HepG2 (cell line): ENCODE measurements around the gene PXMP4. TPM values are rescaled to one million over a fixed set of nuclear protein-coding genes. Genes with fewer than 3 reads are reported as not detected.

Source experiments
- ATAC-seq: fragments of 200-7000 bp; cut with Tn5 transposase; 3 replicates; pipeline ENCODE4 v1.9.1; 2020; ENCODE audit warnings: mild to moderate bottlenecking, moderate library complexity
- BruUV-seq: library from RNA; stranded (reverse); fragments of 400-500 nt; replicated peaks from 2 replicates; lab custom pipeline; 2021; lab: Mats Ljungman, UMichigan
- CTCF ChIA-PET: fragments of 300-600 bp; formaldehyde crosslinking; extraction: SDS; loops from one replicate; lab custom pipeline; 2021; ENCODE audit warnings: low total read pairs, inconsistent platforms, low intra/inter-chr PET ratio; lab: Yijun Ruan, JAX
- POLR2A ChIA-PET: fragments of 350-600 bp; sonication (Branson Sonifier 250); formaldehyde crosslinking; loops from one replicate; lab custom pipeline; 2020; ENCODE audit warnings: antibody characterized with exemption, inconsistent platforms; lab: Yijun Ruan, JAX
- DNase-seq: peaks from one replicate; pipeline ENCODE4 v3.0.0-alpha.2; 2015; ENCODE audit warnings: low spot score
- FAIRE-seq: peaks from 3 replicates; lab custom pipeline; 2011; peaks lifted over from hg19 to GRCh38; lab: Jason Lieb, UNC
- H2AFZ ChIP-seq: one replicate; pipeline ENCODE4 v1.6.1; 2011; ENCODE audit warnings: low read length, inconsistent platforms
- H3K27ac ChIP-seq: fragments of 300-600 bp; 3 replicates; pipeline ENCODE4 v1.8.0; 2011; ENCODE audit warnings: mixed run types, mild to moderate bottlenecking, mixed read lengths, low read length, inconsistent platforms; ENCODE audit not compliant: insufficient read depth; ENCODE audit errors: extremely low read length
- H3K27me3 ChIP-seq, 2 experiments: fragments of 200-600 bp in 1 of 2; 2 replicates in 1 of 2; 3 replicates in 1 of 2; pipeline versions ENCODE4 v1.6.0 to v1.8.0; 2011; ENCODE audit warnings: low read length in 2 of 2, mild to moderate bottlenecking in 2 of 2, moderate library complexity in 2 of 2, inconsistent platforms in 1 of 2; ENCODE audit not compliant: insufficient read depth in 2 of 2, control insufficient read depth in 1 of 2
- H3K36me3 ChIP-seq, 2 experiments: fragments of 200-600 bp in 1 of 2; replicated peaks in 1 of 2; 2 replicates in 1 of 2; 3 replicates in 1 of 2; pipeline versions ENCODE4 v1.5.1 to v1.8.0; 2011; ENCODE audit warnings: low read length in 2 of 2, inconsistent platforms in 1 of 2; ENCODE audit not compliant: insufficient read depth in 2 of 2, control insufficient read depth in 1 of 2
- H3K4me1 ChIP-seq: 2 replicates; pipeline ENCODE4 v1.5.1; 2012; ENCODE audit warnings: low read length, inconsistent platforms; ENCODE audit not compliant: insufficient read depth
- H3K4me2 ChIP-seq: 2 replicates; pipeline ENCODE4 v1.6.0; 2011; ENCODE audit warnings: low read depth, low read length, inconsistent platforms
- H3K4me3 ChIP-seq, 3 experiments: fragments of 200-600 bp in 1 of 3; sonication (generic), shearing (Covaris generic) in 1 of 3; replicated peaks in 1 of 3; 2 replicates each; pipeline ENCODE4 v1.5.1; 2011 to 2016; ENCODE audit warnings: low read length in 3 of 3, inconsistent platforms in 2 of 3, low read depth in 2 of 3, mild to moderate bottlenecking in 2 of 3, control low read depth in 1 of 3, mixed read lengths in 1 of 3; ENCODE audit not compliant: insufficient read depth in 1 of 3
- H3K79me2 ChIP-seq: one replicate; pipeline ENCODE4 v1.6.1; 2011; ENCODE audit warnings: low read length, inconsistent platforms; ENCODE audit not compliant: insufficient read depth
- H3K9ac ChIP-seq: 2 replicates; pipeline ENCODE4 v1.6.0; 2011; ENCODE audit warnings: mild to moderate bottlenecking, low read depth, low read length, inconsistent platforms; ENCODE audit not compliant: insufficient read depth
- H3K9me3 ChIP-seq: 2 replicates; pipeline ENCODE4 v1.5.1; 2012; ENCODE audit warnings: mild to moderate bottlenecking, low read length
- H4K20me1 ChIP-seq: 2 replicates; pipeline ENCODE4 v1.6.0; 2011; ENCODE audit warnings: inconsistent platforms, mild to moderate bottlenecking, low read length, moderate library complexity; ENCODE audit not compliant: insufficient read depth
- CSRNP1 ChIP-seq: sonication (generic); formaldehyde crosslinking; IDR thresholded peaks from 2 replicates; pipeline ENCODE4 v1.8.1; 2023; ENCODE audit warnings: mild to moderate bottlenecking, missing genetic modification reagents
- EP300 ChIP-seq, 3 experiments: sonication (generic) in 1 of 3; formaldehyde crosslinking in 1 of 3; IDR thresholded peaks; 2 replicates each; pipeline versions ENCODE4 v1.5.1 to v1.6.1; 2011 to 2020; ENCODE audit warnings: low read depth in 2 of 3, low read length in 2 of 3, borderline replicate concordance in 1 of 3, improper control_type of control experiment in 1 of 3, mild to moderate bottlenecking in 1 of 3, missing genetic modification reagents in 1 of 3, moderate library complexity in 1 of 3
- HNF1B ChIP-seq: sonication (generic); formaldehyde crosslinking; IDR thresholded peaks from 2 replicates; pipeline ENCODE4 v1.5.1; 2020; ENCODE audit warnings: mild to moderate bottlenecking, moderate library complexity, missing genetic modification reagents
- NCOA5 ChIP-seq: sonication (generic); formaldehyde crosslinking; IDR thresholded peaks from 2 replicates; pipeline ENCODE4 v1.4.0; 2020; ENCODE audit warnings: missing genetic modification reagents
- SYNCRIP ChIP-seq: fragments of 200-400 bp; formaldehyde crosslinking; IDR thresholded peaks from 2 replicates; pipeline ENCODE4 v1.6.1; 2018; ENCODE audit warnings: mild to moderate bottlenecking, low read depth, low read length; ENCODE audit not compliant: insufficient read depth
- TARDBP ChIP-seq: sonication (generic); formaldehyde crosslinking; IDR thresholded peaks from 2 replicates; pipeline ENCODE4 v1.8.0; 2022; ENCODE audit warnings: mild to moderate bottlenecking, missing genetic modification reagents
- THAP7 ChIP-seq: sonication (generic); formaldehyde crosslinking; IDR thresholded peaks from 2 replicates; pipeline ENCODE4 v1.8.1; 2023; ENCODE audit warnings: mild to moderate bottlenecking, missing genetic modification reagents
- ZBTB2 ChIP-seq: sonication (generic); formaldehyde crosslinking; IDR thresholded peaks from 2 replicates; pipeline ENCODE4 v1.8.0; 2022; ENCODE audit warnings: low read depth, missing genetic modification reagents
- ZNF124 ChIP-seq: sonication (generic); formaldehyde crosslinking; IDR thresholded peaks from 2 replicates; pipeline ENCODE4 v1.4.0; 2020; ENCODE audit warnings: missing genetic modification reagents
- ZNF232 ChIP-seq: sonication (generic); formaldehyde crosslinking; IDR thresholded peaks from 2 replicates; pipeline ENCODE4 v1.4.0; 2020; ENCODE audit warnings: missing genetic modification reagents, borderline replicate concordance
- ZNF556 ChIP-seq: sonication (generic); formaldehyde crosslinking; IDR thresholded peaks from 2 replicates; pipeline ENCODE4 v1.4.0; 2020; ENCODE audit warnings: mild to moderate bottlenecking, missing genetic modification reagents, borderline replicate concordance
- ZNF766 ChIP-seq: sonication (generic); formaldehyde crosslinking; IDR thresholded peaks from 2 replicates; pipeline ENCODE4 v1.5.0; 2020; ENCODE audit warnings: missing genetic modification reagents, borderline replicate concordance
- ZSCAN5A ChIP-seq: sonication (generic); formaldehyde crosslinking; IDR thresholded peaks from 2 replicates; pipeline ENCODE4 v1.8.0; 2022; ENCODE audit warnings: mild to moderate bottlenecking, missing genetic modification reagents, borderline replicate concordance
- WGBS: methylation state at CpG from one replicate; pipeline ENCODE4 v1.1.6; 2017; ENCODE audit warnings: low lambda C conversion rate; 5-methylcytosine and 5-hydroxymethylcytosine counted together
- in situ Hi-C: cut with HindIII; loops from 2 replicates; pipeline ENCODE4 v1.10.0; 2017; ENCODE audit warnings: low pct_unique_long_range_greater_than_20kb; ENCODE audit not compliant: extremely low pct_ligation_motif_present
- intact Hi-C: fragments of 100-400 bp; cut with micrococcal nuclease; formaldehyde crosslinking; loops from one replicate; pipeline ENCODE4 v1.10.0; 2022; ENCODE audit not compliant: unreplicated experiment
- polyA plus RNA-seq, 8 experiments: library from polyadenylated mRNA; depleted of rRNA in 3 of 8; stranded (reverse) in 7 of 8; unstranded in 1 of 8; fragments of >200 nt; fragmentation: Illumina TruSeq in 4 of 8; extraction: Trizol in 4 of 8; gene quantifications; 2 replicates each; pipeline versions ENCODE4 v1.2.1 to v1.2.3, GENCODE V29; 2011 to 2016; ENCODE audit warnings: low read depth in 4 of 8, missing spikeins in 1 of 8, mixed read lengths in 1 of 8; ENCODE audit not compliant: insufficient read depth in 1 of 8
- total RNA-seq, 5 experiments: library from RNA; depleted of rRNA; stranded (reverse); fragments of >200 nt; fragmentation: Illumina TruSeq; extraction: Trizol; gene quantifications; 2 replicates each; pipeline ENCODE4 v1.2.3, GENCODE V29; 2016; ENCODE audit warnings: low read depth in 1 of 5

PXMP4 gene
- total and polyA plus RNA-seq, 2 of the 13 experiments (the other 11 are each of a cell fraction or from before 2014, with no cell fraction given): not detected

- POLR2A ChIA-PET: interaction anchor here (0.8 to 2.2 kb wide), 5 partner anchors 9 to 164 kb away, joined by 3 to 24 read pairs (median 5); partner anchors contain the start of genes CBFA2T2 and ZNF341
- 0 out of 2 replicates have a peak, but pooled peaks have one; percentile 4 for TF ChIP-seq ZNF124 (CRISPR knock-in tag)
- peak; percentile 66; the same call in 1 of the 2 replicates for TF ChIP-seq ZSCAN5A (CRISPR knock-in tag)
- TF ChIP-seq ZBTB2 (CRISPR knock-in tag): 0 out of 2 replicates have a peak, but pooled peaks have one; percentile 22
- TF ChIP-seq EP300 (IDR thresholded peaks at IDR 0.05; ENCODE audit: low read depth in 2 of 2, low read length in 2 of 2): no peak
- TF ChIP-seq EP300 (CRISPR knock-in tag; IDR thresholded peaks at IDR 0.05; ENCODE audit: borderline replicate concordance): peak; percentile 10; the same call in 1 of the 2 replicates
- TF ChIP-seq TARDBP: peak; percentile 19; the same call in 1 of the 2 replicates
- 0 out of 2 replicates have a peak, but pooled peaks have one; percentile 26 for TF ChIP-seq ZNF766 (CRISPR knock-in tag)
- 0 out of 2 replicates have a peak, but pooled peaks have one; percentile 9 for TF ChIP-seq ZNF232 (CRISPR knock-in tag)
- 0 out of 2 replicates have a peak, but pooled peaks have one; percentile 4 for TF ChIP-seq HNF1B
- 0 out of 2 replicates have a peak, but pooled peaks have one; percentile 2 for TF ChIP-seq NCOA5 (CRISPR knock-in tag)
- no peak for TF ChIP-seq SYNCRIP
- peak; percentile 43; the same call in 1 of the 2 replicates for TF ChIP-seq THAP7 (CRISPR knock-in tag)
- peak; percentile 86 for TF ChIP-seq CSRNP1 (CRISPR knock-in tag)
- TF ChIP-seq ZNF556 (CRISPR knock-in tag): 0 out of 2 replicates have a peak, but pooled peaks have one; percentile 23
Observed at GRCh38 chr20:33653900-33654596, 66.1 kb downstream of the PXMP4 start.

More at GRCh38 chr20:33653900-33654596, 66.1 kb downstream of the PXMP4 start:
- Histone ChIP-seq H3K4me3 (no peak overlapping the region), H4K20me1 (no peaks in the 10 kb centered on the region), H3K27me3 (no peaks in the 10 kb centered on the region), H3K79me2 (no peaks in the 10 kb centered on the region), H3K36me3 (peaks cover 19 to 26% of the 10 kb centered on the region in 2 experiments; a peak in 4 of 5 replicates), H2AFZ (no peak overlapping the region), H3K27ac (no peak overlapping the region), H3K9ac (no peak overlapping the region), H3K4me2 (no peak overlapping the region), H3K4me1 (peaks cover 37% of the 10 kb centered on the region), H3K9me3 (no peaks in the 10 kb centered on the region)
- WGBS: 95% methylated on average over 11 of the region's 11 CpGs
- DNase-seq: no peak
- intact Hi-C loops: loop anchor here (2.0 to 5.0 kb wide), 2 partner anchors 137 to 197 kb away; no protein-coding TSS in a partner anchor
- in situ Hi-C loops: loop anchor here (5.0 kb wide), 1 partner anchor 192 kb away; no protein-coding TSS in a partner anchor
- BruUV-seq: TSS peak; percentile 8
- FAIRE-seq: peak; percentile 21
- CTCF ChIA-PET: interaction anchor here (0.6 to 4.7 kb wide), 5 partner anchors 33 to 259 kb away, joined by 3 to 53 read pairs (median 4); partner anchors contain the start of gene ZNF341
- ATAC-seq: no peak
